Neural cell (in vitro differentiated cells): ENCODE data around the gene NHLRC4.

Source experiments
- CTCF ChIP-seq: fragments of 450-650 bp; IDR thresholded peaks from 2 replicates; pipeline ENCODE4 v1.5.1; 2014; ENCODE audit warnings: antibody characterized with exemption, mild to moderate bottlenecking, moderate library complexity; ENCODE audit not compliant: poor library complexity, severe bottlenecking
- EZH2 ChIP-seq: fragments of 200-600, 300-800 bp; shearing (Covaris generic), sonication (generic); IDR thresholded peaks from 2 replicates; pipeline ENCODE4 v1.6.1; 2014; ENCODE audit warnings: antibody characterized with exemption, low read length, borderline replicate concordance, mild to moderate bottlenecking; ENCODE audit not compliant: insufficient read depth, poor library complexity, severe bottlenecking
- POLR2AphosphoS5 ChIP-seq: IDR thresholded peaks from 2 replicates; pipeline ENCODE4 v1.6.1; 2012
- RAD21 ChIP-seq: fragments of 450-650 bp; conservative IDR thresholded peaks from 2 replicates; pipeline ENCODE4 v1.6.1; 2014; ENCODE audit warnings: antibody characterized with exemption, mild to moderate bottlenecking, moderate library complexity

- TF ChIP-seq CTCF (no peak), EZH2 (no peak), POLR2AphosphoS5 (no peak), RAD21 (no peak)
These were observed 29.1 kb upstream of the NHLRC4 start for GRCh38 chr16:537415-538335.
